ENCODE measurements around the gene GABBR2.

DNA sequence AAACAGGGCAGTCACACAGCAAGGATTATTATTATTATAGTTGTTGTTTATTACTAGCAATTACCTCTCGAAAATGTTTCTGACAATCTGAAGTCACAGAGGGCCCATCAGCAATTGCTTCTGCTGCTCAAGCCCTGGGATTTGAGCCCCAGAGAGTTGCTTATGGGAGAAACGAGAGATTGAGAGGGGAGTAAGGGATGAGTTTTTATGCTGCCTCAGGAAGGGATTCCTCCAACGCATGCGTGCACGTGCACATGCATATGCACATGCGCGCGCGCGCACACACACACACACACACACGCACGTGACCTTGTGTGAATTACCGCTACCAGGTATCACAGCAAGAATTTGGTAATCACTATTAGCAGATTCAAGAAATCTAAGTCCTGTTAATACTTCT is 264.1 kb downstream of the GABBR2 start:
- TF ChIP-seq, protein P1, sequence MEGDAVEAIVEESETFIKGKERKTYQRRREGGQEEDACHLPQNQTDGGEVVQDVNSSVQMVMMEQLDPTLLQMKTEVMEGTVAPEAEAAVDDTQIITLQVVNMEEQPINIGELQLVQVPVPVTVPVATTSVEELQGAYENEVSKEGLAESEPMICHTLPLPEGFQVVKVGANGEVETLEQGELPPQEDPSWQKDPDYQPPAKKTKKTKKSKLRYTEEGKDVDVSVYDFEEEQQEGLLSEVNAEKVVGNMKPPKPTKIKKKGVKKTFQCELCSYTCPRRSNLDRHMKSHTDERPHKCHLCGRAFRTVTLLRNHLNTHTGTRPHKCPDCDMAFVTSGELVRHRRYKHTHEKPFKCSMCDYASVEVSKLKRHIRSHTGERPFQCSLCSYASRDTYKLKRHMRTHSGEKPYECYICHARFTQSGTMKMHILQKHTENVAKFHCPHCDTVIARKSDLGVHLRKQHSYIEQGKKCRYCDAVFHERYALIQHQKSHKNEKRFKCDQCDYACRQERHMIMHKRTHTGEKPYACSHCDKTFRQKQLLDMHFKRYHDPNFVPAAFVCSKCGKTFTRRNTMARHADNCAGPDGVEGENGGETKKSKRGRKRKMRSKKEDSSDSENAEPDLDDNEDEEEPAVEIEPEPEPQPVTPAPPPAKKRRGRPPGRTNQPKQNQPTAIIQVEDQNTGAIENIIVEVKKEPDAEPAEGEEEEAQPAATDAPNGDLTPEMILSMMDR (IDR thresholded peaks at IDR 0.05): no peak
- TF ChIP-seq, protein P2, sequence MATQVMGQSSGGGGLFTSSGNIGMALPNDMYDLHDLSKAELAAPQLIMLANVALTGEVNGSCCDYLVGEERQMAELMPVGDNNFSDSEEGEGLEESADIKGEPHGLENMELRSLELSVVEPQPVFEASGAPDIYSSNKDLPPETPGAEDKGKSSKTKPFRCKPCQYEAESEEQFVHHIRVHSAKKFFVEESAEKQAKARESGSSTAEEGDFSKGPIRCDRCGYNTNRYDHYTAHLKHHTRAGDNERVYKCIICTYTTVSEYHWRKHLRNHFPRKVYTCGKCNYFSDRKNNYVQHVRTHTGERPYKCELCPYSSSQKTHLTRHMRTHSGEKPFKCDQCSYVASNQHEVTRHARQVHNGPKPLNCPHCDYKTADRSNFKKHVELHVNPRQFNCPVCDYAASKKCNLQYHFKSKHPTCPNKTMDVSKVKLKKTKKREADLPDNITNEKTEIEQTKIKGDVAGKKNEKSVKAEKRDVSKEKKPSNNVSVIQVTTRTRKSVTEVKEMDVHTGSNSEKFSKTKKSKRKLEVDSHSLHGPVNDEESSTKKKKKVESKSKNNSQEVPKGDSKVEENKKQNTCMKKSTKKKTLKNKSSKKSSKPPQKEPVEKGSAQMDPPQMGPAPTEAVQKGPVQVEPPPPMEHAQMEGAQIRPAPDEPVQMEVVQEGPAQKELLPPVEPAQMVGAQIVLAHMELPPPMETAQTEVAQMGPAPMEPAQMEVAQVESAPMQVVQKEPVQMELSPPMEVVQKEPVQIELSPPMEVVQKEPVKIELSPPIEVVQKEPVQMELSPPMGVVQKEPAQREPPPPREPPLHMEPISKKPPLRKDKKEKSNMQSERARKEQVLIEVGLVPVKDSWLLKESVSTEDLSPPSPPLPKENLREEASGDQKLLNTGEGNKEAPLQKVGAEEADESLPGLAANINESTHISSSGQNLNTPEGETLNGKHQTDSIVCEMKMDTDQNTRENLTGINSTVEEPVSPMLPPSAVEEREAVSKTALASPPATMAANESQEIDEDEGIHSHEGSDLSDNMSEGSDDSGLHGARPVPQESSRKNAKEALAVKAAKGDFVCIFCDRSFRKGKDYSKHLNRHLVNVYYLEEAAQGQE (IDR thresholded peaks at IDR 0.05; ENCODE audit: insufficient read depth in 1 of 2, low read depth in 2 of 2, low read length in 1 of 2): no peak
